K562 (cell line): Measurements from ENCODE around the gene COBLL1. TPM values are rescaled to one million over a fixed set of nuclear protein-coding genes. Genes with fewer than 3 reads are reported as not detected.

Experiments
- ATAC-seq: fragments of 200-7000 bp; cut with Tn5 transposase; 3 replicates; pipeline ENCODE4 v1.9.1; 2020; ENCODE audit warnings: moderate library complexity
- BruUV-seq: library from RNA; stranded (reverse); fragments of 400-500 nt; replicated peaks from 2 replicates; lab custom pipeline; 2021; lab: Mats Ljungman, UMichigan
- CTCF ChIA-PET: fragments of 300-600 bp; formaldehyde crosslinking; extraction: SDS; loops from one replicate; lab custom pipeline; 2021; ENCODE audit warnings: low intra/inter-chr PET ratio; lab: Yijun Ruan, JAX
- POLR2A ChIA-PET: fragments of 300-600, 350-650 bp; sonication (Branson Sonifier 250); formaldehyde crosslinking; extraction: SDS; loops from one replicate; lab custom pipeline; 2021; ENCODE audit warnings: antibody characterized with exemption, inconsistent platforms; lab: Yijun Ruan, JAX
- DNase-seq, 4 experiments: peaks; one replicate each; pipeline versions ENCODE4 v3.0.0 to v3.0.0-alpha.2; 2011 to 2018; ENCODE audit warnings: low spot score in 3 of 4, mixed read lengths in 3 of 4; ENCODE audit errors: extremely low read depth in 1 of 4
- FAIRE-seq: peaks from 2 replicates; lab custom pipeline; 2011; peaks lifted over from hg19 to GRCh38; lab: Jason Lieb, UNC
- H2AFZ ChIP-seq: 2 replicates; pipeline ENCODE4 v1.6.0; 2011; ENCODE audit warnings: low read depth, low read length, control low read depth, inconsistent platforms
- H3K27ac ChIP-seq: fragments of 200-600 bp; 3 replicates; pipeline ENCODE4 v1.8.0; 2011; ENCODE audit warnings: low read depth, mild to moderate bottlenecking, control low read depth, inconsistent platforms, low read length, moderate library complexity, mixed read lengths; ENCODE audit errors: extremely low read depth
- H3K27me3 ChIP-seq, 2 experiments: fragments of 300-600 bp in 1 of 2; 2 replicates in 1 of 2; 3 replicates in 1 of 2; pipeline versions ENCODE4 v1.6.0 to v1.8.0; 2011; ENCODE audit warnings: inconsistent platforms in 2 of 2, low read length in 2 of 2, mild to moderate bottlenecking in 1 of 2, mixed read lengths in 1 of 2, moderate library complexity in 1 of 2; ENCODE audit not compliant: control insufficient read depth in 2 of 2, insufficient read depth in 2 of 2
- H3K36me3 ChIP-seq: fragments of 300-600 bp; 3 replicates; pipeline ENCODE4 v1.8.0; 2011; ENCODE audit warnings: mild to moderate bottlenecking, low read length, inconsistent platforms; ENCODE audit not compliant: control insufficient read depth, insufficient read depth
- H3K4me1 ChIP-seq, 2 experiments: fragments of 200-600 bp in 1 of 2; replicated peaks in 1 of 2; 2 replicates in 1 of 2; 3 replicates in 1 of 2; pipeline versions ENCODE4 v1.5.1 to v1.8.0; 2011; ENCODE audit warnings: inconsistent platforms in 2 of 2, low read length in 2 of 2, mild to moderate bottlenecking in 1 of 2, mixed read lengths in 1 of 2, moderate library complexity in 1 of 2; ENCODE audit not compliant: control insufficient read depth in 2 of 2, insufficient read depth in 2 of 2
- H3K4me2 ChIP-seq: 2 replicates; pipeline ENCODE4 v1.6.1; 2011; ENCODE audit warnings: low read length, control low read depth, inconsistent platforms, mixed read lengths; ENCODE audit not compliant: insufficient read depth
- H3K4me3 ChIP-seq: fragments of 200-600 bp; sonication (generic), shearing (Covaris generic); 2 replicates; pipeline ENCODE4 v1.5.1; 2016; ENCODE audit warnings: control low read depth, inconsistent platforms
- H3K79me2 ChIP-seq: fragments of 200-600 bp; 3 replicates; pipeline ENCODE4 v1.8.0; 2011; ENCODE audit warnings: low read length, inconsistent platforms; ENCODE audit not compliant: control insufficient read depth, insufficient read depth
- H3K9ac ChIP-seq, 2 experiments: 2 replicates each; pipeline versions ENCODE4 v1.6.0 to v1.6.1; 2011; ENCODE audit warnings: low read depth in 2 of 2, low read length in 2 of 2, control low read depth in 1 of 2, inconsistent platforms in 1 of 2, mild to moderate bottlenecking in 1 of 2, mixed read lengths in 1 of 2; ENCODE audit not compliant: insufficient read depth in 1 of 2
- H3K9me1 ChIP-seq: one replicate; pipeline ENCODE4 v1.6.0; 2011; ENCODE audit warnings: inconsistent platforms, mild to moderate bottlenecking, low read length, moderate library complexity; ENCODE audit not compliant: control insufficient read depth, insufficient read depth
- H3K9me3 ChIP-seq: replicated peaks from 2 replicates; pipeline ENCODE4 v1.5.1; 2011; ENCODE audit warnings: low read depth, low read length, inconsistent platforms; ENCODE audit not compliant: control insufficient read depth, insufficient read depth
- H4K20me1 ChIP-seq: replicated peaks from 2 replicates; pipeline ENCODE4 v1.6.1; 2011; ENCODE audit warnings: low read length, inconsistent platforms, mixed read lengths; ENCODE audit not compliant: control insufficient read depth, insufficient read depth
- CEBPG ChIP-seq, 3 experiments: fragments of 200-800 bp in 1 of 3; sonication (Bioruptor generic) in 1 of 3; sonication (generic) in 1 of 3; formaldehyde crosslinking in 1 of 3; IDR thresholded peaks in 2 of 3; conservative IDR thresholded peaks in 1 of 3; 2 replicates each; pipeline versions ENCODE4 v1.6.1 to v1.8.0; 2016 to 2022; ENCODE audit warnings: missing compliant biosample characterization in 2 of 3, missing genetic modification characterization in 2 of 3, mild to moderate bottlenecking in 1 of 3, missing genetic modification reagents in 1 of 3
- ELK1 ChIP-seq: sonication (generic); formaldehyde crosslinking; IDR thresholded peaks from 2 replicates; pipeline ENCODE4 v1.8.1; 2022; ENCODE audit warnings: missing genetic modification reagents
- NFIX ChIP-seq: fragments of 250-450 bp; sonication (Bioruptor Pico); IDR thresholded peaks from 2 replicates; pipeline ENCODE4 v1.4.0; 2020; ENCODE audit warnings: low read depth, mild to moderate bottlenecking, moderate library complexity
- ZBTB43 ChIP-seq: sonication (generic); formaldehyde crosslinking; IDR thresholded peaks from 2 replicates; pipeline ENCODE4 v1.8.0; 2023; ENCODE audit warnings: mild to moderate bottlenecking, missing genetic modification reagents
- in situ Hi-C: fragments of 300-500 bp; cut with MboI; formaldehyde crosslinking; loops from 4 replicates; pipeline ENCODE4 v1.15.0; 2018; ENCODE audit warnings: inconsistent platforms, mixed read lengths
- intact Hi-C: fragments of 100-400 bp; cut with micrococcal nuclease; formaldehyde crosslinking; loops from 2 replicates; pipeline ENCODE4 v1.14.2; 2022
- polyA plus RNA-seq, 8 experiments: library from polyadenylated mRNA; depleted of rRNA in 4 of 8; stranded (reverse) in 5 of 8; unstranded in 3 of 8; fragments of >200 nt; fragmentation: Nextera tagmentation in 2 of 8; fragmentation: Illumina TruSeq in 1 of 8; extraction: Ambion mirVana in 2 of 8; extraction: Trizol in 1 of 8; gene quantifications; 2 replicates each; pipeline versions ENCODE4 v1.2.1 to v1.2.3, GENCODE V29; 2011 to 2014; ENCODE audit warnings: inconsistent platforms in 1 of 8, missing spikeins in 1 of 8
- total RNA-seq, 7 experiments: library from RNA; depleted of rRNA in 6 of 7; stranded (reverse); fragments of >200 nt in 6 of 7; fragmentation: Illumina TruSeq in 2 of 7; extraction: Trizol in 2 of 7; gene quantifications; 2 replicates each; pipeline versions ENCODE4 v1.2.1 to v1.2.3, GENCODE V29; 2011 to 2021; ENCODE audit warnings: low replicate concordance in 1 of 7

Gene COBLL1
- total and polyA plus RNA-seq, 9 of the 15 experiments (the other 6 are each of a cell fraction or from before 2014, with no cell fraction given): 0.07 to 1.6 (median 0.71) TPM

- Histone ChIP-seq H3K27me3 (no peaks in the 10 kb centered on the region), H3K79me2 (no peaks in the 10 kb centered on the region), H3K4me2 (no peak overlapping the region), H2AFZ (no peak overlapping the region), H3K4me3 (no peak overlapping the region), H3K9me1 (no peaks in the 10 kb centered on the region), H3K36me3 (no peaks in the 10 kb centered on the region), H4K20me1 (no peaks in the 10 kb centered on the region), H3K9me3 (no peaks in the 10 kb centered on the region; the same call in none of the 2 replicates), H3K4me1 (no peaks in the 10 kb centered on the region), H3K9ac (no peak overlapping the region), H3K27ac (no peak overlapping the region)
- CTCF ChIA-PET: no interaction called here
- TF ChIP-seq CEBPG (CRISPR knock-in tag; IDR thresholded peaks at IDR 0.05) (no peak), CEBPG (tag; conservative IDR thresholded peaks at IDR 0.05 in 1 of 2, IDR thresholded peaks at IDR 0.05 in 1 of 2) (0 out of 4 replicates have a peak, but pooled peaks of 1 of the 2 experiments have one; percentile 51), ELK1 (no peak), ZBTB43 (CRISPR knock-in tag) (no peak), NFIX (CRISPR knock-in tag) (no peak)
- ATAC-seq: no peak
- no peak for FAIRE-seq
- intact Hi-C loops (no loop called here), in situ Hi-C loops (no loop called here)
- BruUV-seq: no TSS peak
- POLR2A ChIA-PET: no interaction called here
- DNase-seq: no peak
These were observed 180.3 kb downstream of the COBLL1 start for GRCh38 chr2:164661349-164661748.
